Testis (tissue), 3 donors: ENCODE measurements around the gene BAIAP2. TPM values are rescaled to one million over a fixed set of nuclear protein-coding genes. Genes with fewer than 3 reads are reported as not detected.
"Not testable (repeated sequence)": the region's sequence is repeated elsewhere in the genome, so short reads cannot be mapped to it uniquely, and the experiment has no call there.

Experiments used
- DNase-seq: peaks from one replicate; pipeline ENCODE4 v3.0.0-alpha.2; 2019
- H3K27ac ChIP-seq, 2 donors: fragments of 200-600 bp; sonication (generic); one replicate each; pipeline ENCODE4 v1.5.1; 2019
- H3K27me3 ChIP-seq: fragments of 200-600 bp; sonication (generic); one replicate; pipeline ENCODE4 v1.5.1; 2019
- H3K36me3 ChIP-seq: fragments of 200-600 bp; sonication (generic); one replicate; pipeline ENCODE4 v1.5.1; 2017; ENCODE audit warnings: low read depth; ENCODE audit errors: missing control alignments
- H3K4me1 ChIP-seq: fragments of 200-600 bp; sonication (generic); one replicate; pipeline ENCODE4 v1.5.1; 2019
- H3K4me3 ChIP-seq, 2 donors: fragments of 200-600 bp; sonication (generic); one replicate each; pipeline ENCODE4 v1.5.1; 2017 to 2019
- H3K9me3 ChIP-seq: fragments of 200-600 bp; sonication (generic); one replicate; pipeline ENCODE4 v1.5.1; 2017
- CTCF ChIP-seq, 3 experiments: fragments of 450-650 bp in 2 of 3; fragments of 200-600 bp in 1 of 3; sonication (generic) in 1 of 3; IDR thresholded peaks; one replicate each; pipeline ENCODE4 v1.5.1; 2016 to 2019; ENCODE audit warnings: antibody characterized with exemption in 3 of 3, mild to moderate bottlenecking in 2 of 3, moderate library complexity in 1 of 3
- POLR2A ChIP-seq: fragments of 450-650 bp; IDR thresholded peaks from one replicate; pipeline ENCODE4 v1.6.1; 2017; ENCODE audit warnings: antibody characterized with exemption, mild to moderate bottlenecking, moderate library complexity
- WGBS, 2 donors: methylation state at CpG; one replicate each; pipeline ENCODE4 v1.1.5; 2018; 5-methylcytosine and 5-hydroxymethylcytosine counted together
- intact Hi-C: fragments of 100-400 bp; cut with DNase I; formaldehyde crosslinking; loops from one replicate; pipeline ENCODE4 v1.15.1; 2023; ENCODE audit warnings: low total_unique reads
- polyA plus RNA-seq: library from polyadenylated mRNA; stranded (reverse); fragments of 350-450 nt; fragmentation: Illumina TruSeq; extraction: RNeasy Lipid Tissue Mini Kit (QIAGEN cat#74804); gene quantifications from one replicate; pipeline ENCODE4 v1.2.3, GENCODE V29; 2014; ENCODE audit warnings: low read depth, low replicate concordance; ENCODE audit not compliant: insufficient read depth
- total RNA-seq, 2 donors: library from RNA; depleted of rRNA; stranded (reverse); fragments of >200 nt; gene quantifications; one replicate each; pipeline ENCODE4 v1.2.3, GENCODE V29; 2016

The BAIAP2 gene
- total and polyA plus RNA-seq, 3 donors from 2014 or later: 36.7 to 67.5 (median 67.3) TPM

- 77 to 80% methylated on average over 10 to 14 of the region's 14 CpGs for WGBS, 2 donors
- Histone ChIP-seq H3K4me1 (no peaks in the 10 kb centered on the region), H3K4me3 (no peak overlapping the region), H3K36me3 (no peaks in the 10 kb centered on the region), H3K27ac (no peak overlapping the region), H3K27me3 (no peaks in the 10 kb centered on the region), H3K9me3 (no peaks in the 10 kb centered on the region)
- intact Hi-C loops: no loop called here
- no peak for DNase-seq
- no peak for TF ChIP-seq CTCF (IDR thresholded peaks at IDR 0.05)
- no peak for TF ChIP-seq POLR2A
Observed at GRCh38 chr17:81150377-81151077, 115.6 kb downstream of the BAIAP2 start.

GRCh38 chr17:81151278-81151677 is 116.3 kb downstream of the BAIAP2 start:
- no peak overlapping the region for H3K27ac ChIP-seq
- DNase-seq: no peak
- H3K27me3 ChIP-seq: no peaks in the 10 kb centered on the region
- WGBS, 2 donors: 80 to 87% methylated on average over 10 to 13 of the region's 13 CpGs
- no peaks in the 10 kb centered on the region for H3K36me3 ChIP-seq
- no peaks in the 10 kb centered on the region for H3K4me1 ChIP-seq
- no peak for TF ChIP-seq CTCF (IDR thresholded peaks at IDR 0.05)
- TF ChIP-seq POLR2A: no peak
- no peaks in the 10 kb centered on the region for H3K9me3 ChIP-seq
- intact Hi-C loops: no loop called here
- H3K4me3 ChIP-seq: no peak overlapping the region

- H3K4me1 ChIP-seq: no peaks in the 10 kb centered on the region
- H3K9me3 ChIP-seq: no peaks in the 10 kb centered on the region
- no peaks in the 10 kb centered on the region for H3K27me3 ChIP-seq
- H3K4me3 ChIP-seq: no peak overlapping the region
- no peak for TF ChIP-seq POLR2A
- no peak for TF ChIP-seq CTCF (IDR thresholded peaks at IDR 0.05)
- no peaks in the 10 kb centered on the region for H3K36me3 ChIP-seq
- intact Hi-C loops: no loop called here
- 75 to 79% methylated on average over 8 of the region's 8 CpGs for WGBS, 2 donors
- no peak for DNase-seq
- no peak overlapping the region for H3K27ac ChIP-seq
Observed at GRCh38 chr17:81152288-81152828, 117.4 kb downstream of the BAIAP2 start.

DNA sequence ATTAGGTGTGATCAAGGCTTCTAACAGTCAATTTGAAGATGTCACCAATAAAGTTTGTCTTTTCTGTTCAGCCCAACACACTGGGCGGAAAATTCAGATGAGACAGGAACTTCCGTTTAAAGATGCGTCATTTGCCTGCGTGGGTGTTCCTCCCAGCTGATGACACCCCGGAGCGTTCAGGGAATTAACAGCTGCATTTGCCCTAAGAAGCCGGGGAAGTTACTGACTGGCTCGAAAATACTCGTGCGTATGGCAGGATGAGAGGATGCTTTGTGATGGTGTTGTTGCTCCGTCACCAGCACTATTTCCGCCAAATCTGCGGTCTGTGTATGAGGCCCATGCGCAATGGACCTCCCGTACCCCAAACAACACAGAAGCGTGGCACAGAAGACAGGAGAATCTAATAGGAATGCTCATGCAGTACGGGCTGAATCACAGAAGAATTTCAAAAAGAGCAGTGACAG is 118.4 kb downstream of the BAIAP2 start:
- Histone ChIP-seq H3K4me1 (no peaks in the 10 kb centered on the region), H3K4me3 (no peak overlapping the region), H3K9me3 (no peaks in the 10 kb centered on the region), H3K27me3 (no peaks in the 10 kb centered on the region), H3K27ac (no peak overlapping the region), H3K36me3 (no peaks in the 10 kb centered on the region)
- TF ChIP-seq CTCF (IDR thresholded peaks at IDR 0.05) (no peak), POLR2A (no peak)
- no peak for DNase-seq
- WGBS, 2 donors: 85 to 91% methylated on average over 17 of the region's 17 CpGs
- intact Hi-C loops: no loop called here

DNA sequence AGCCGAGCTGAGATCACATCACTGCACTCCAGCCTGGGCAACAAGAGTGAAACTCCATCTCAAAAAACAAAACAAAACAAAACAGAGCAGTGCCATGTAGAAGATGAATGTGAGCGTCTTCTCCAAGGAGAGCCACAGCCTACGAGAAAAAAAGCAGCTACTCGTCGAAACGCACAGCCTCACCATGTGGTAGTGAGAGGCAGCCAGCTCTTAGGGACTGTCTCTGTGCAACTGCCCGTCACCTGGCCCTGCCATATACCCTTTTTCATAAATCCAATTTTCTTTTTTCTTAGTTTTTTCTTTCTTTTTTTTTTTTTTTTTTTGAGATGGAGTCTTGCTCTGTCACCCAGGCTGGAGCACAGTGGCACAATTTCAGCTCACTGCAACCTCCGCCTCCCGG is 119.1 kb downstream of the BAIAP2 start:
- H3K4me1 ChIP-seq, H3K9me3 ChIP-seq, intact Hi-C loops, H3K27me3 ChIP-seq, H3K4me3 ChIP-seq, DNase-seq, H3K36me3 ChIP-seq, H3K27ac ChIP-seq: not testable (repeated sequence)
- 90 to 91% methylated on average over 9 of the region's 9 CpGs for WGBS, 2 donors
